Fibroblast of the conjunctiva (primary cell): ENCODE measurements around the gene MICAL1.

Source experiments
- DNase-seq: peaks from one replicate; pipeline ENCODE4 v3.0.0-alpha.2; 2010; ENCODE audit warnings: low read depth

Gene MICAL1

GRCh38 chr6:109455437-109456110 lies at the start of gene MICAL1:
Gene MICAL1 (minus strand): TSS chr6:109455772. CDS start chr6:109454196, 1,576 bp downstream.
- peak; percentile 26 for DNase-seq

DNA sequence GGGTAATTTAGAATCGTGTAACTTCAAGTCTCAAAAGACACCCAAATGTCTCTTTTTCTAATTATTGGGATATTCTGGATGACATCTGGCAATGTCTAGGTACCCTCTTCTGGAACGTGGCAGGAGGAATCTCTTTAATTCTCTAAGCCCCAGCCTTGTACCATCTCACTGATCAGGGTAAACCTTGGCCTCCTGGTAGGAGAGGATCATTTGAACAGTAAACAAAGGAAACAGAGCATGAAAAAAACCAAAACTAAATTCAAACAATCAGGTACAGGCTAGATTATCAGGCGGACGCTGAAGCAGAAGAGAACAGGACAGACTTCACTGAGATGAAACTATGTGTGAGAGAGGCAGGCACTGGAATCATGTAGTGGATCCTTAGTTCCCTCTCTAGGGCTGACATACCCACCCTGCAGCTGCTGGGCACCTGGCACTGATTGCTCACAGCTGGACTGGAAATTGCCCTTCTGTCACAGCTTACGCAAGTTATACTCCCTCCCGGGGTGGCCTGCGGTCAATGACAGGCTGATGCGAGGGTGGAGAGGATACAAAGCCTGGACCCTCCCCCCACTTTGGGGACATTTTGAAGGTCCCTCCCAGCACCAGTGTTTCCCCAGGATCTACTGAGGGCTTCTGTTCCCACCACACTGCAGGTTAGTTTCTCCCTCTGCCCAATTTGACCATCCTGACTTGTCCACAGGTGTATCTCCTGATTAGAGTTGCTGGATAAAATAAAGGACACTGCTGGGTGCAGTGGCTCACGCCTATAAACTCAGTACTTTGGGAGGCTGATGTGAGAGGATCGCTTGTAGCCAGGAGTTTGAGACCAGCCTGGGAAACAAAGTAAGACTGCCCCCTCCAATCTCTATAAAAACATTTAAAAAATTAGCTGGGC lies 48.0 kb upstream of the MICAL1 start:
- no peak for DNase-seq

DNA sequence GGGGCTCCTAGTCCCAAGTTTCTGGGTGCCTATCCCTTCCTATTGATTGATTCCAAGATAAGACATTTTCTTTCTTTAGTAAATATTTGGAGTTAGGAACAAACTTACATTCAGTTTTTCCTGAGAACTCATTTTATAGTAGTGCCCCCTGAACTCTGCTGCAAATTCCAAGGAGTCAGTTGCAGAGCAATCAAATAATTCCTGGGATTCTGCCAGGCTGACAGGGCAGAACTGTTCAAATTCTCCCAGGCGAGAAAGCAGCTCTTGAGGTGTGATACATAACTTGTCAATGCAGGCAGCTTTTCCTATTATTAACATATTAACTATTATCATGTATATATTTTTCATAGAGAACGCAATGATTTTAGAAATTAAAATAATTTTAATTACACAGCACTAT lies 43.4 kb upstream of the MICAL1 start:
- no peak for DNase-seq

DNA sequence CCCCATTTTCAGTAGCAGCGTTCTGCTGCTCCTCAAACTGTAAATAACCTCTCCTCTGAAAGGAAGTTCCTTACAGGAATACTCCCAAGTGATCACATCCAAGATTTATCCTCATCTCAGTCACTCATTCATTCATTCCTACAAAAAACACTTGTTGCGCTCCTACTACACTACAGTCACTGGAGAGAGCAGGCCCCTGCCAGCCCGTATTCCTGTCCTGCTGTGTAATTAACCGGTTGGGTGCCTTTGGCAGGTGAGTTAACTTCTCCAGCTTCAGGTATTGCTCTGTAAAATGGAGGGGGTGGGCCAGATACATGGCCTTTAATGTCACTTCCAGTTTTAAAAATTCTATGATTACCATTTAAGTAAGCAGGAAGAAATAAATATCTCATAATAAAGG lies 42.5 kb upstream of the MICAL1 start:
- DNase-seq, result no peak

DNA sequence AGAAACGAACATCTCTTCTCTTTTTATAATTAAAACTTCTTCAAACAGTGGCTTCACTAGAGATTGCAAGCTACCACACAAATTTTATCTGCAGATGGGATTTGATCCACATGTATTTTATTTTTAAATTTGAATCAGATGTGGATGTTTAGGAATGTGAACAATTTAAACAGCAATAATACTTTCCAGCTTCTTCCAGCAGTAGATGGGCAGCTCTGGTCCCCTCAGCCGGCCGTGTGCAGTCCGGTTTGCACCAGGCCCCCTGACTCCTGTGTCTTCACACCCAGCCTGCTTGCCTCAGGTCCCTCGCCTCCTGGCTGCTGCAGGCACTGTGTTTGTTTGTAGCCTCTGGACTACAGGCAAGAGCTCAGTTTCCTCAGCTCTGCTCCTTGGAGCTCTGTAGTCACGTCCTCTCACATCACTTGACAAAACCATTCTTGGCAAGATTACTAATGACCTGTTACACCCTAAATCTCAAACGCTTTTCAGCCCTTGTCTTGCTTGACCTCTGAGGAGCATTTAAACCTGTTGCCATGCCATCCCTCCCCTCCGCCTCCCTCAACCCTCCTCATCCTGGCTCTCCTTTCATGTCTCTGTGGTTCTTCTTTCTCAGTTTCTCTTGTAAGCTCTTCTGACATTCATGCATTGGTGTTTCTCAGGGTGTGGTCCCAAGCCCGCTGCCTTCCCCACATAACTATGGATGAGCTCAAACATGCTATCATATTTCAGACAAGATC lies 40.6 kb upstream of the MICAL1 start:
- DNase-seq, result no peak

GRCh38 chr6:109493865-109494264 lies 38.3 kb upstream of the MICAL1 start:
- no peak for DNase-seq

DNA sequence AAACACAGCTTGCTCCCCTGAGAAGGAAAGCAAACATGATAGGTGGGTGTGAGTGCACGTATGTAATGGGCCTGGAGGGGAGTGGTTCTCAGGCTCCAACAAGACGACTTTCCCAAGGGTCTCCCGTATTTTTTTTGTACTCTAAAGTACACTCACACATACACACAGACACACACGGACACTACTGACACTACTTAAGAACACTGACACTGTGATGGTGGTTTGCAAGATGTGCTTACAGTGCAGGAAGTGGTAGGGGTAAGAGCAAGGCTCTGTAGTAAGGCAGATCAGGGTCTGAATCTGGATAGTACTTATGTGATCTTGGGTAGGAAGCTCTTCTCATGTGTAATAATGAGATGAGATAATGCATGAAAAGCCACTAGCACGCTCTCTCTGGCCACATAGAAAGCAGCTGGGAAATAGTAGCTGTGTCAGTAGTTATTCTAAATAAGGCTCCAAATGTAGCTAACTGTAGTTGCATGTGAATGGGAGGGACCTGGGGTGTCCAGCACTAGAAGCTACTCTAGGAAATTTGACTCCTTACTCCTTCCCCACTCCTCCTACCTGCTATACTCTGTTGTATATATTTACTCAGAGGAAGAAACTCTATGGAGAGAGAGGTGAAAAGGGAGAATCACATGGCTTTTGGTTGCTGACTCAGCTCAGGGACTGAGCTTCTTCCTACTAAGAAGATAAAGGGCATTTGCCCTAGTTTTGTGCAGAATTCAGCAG lies 35.8 kb upstream of the MICAL1 start:
- no peak for DNase-seq

GRCh38 chr6:109490713-109491112 lies 35.1 kb upstream of the MICAL1 start:
- DNase-seq, result no peak

- no peak for DNase-seq
These were observed 32.4 kb upstream of the MICAL1 start for GRCh38 chr6:109488001-109488400.

DNA sequence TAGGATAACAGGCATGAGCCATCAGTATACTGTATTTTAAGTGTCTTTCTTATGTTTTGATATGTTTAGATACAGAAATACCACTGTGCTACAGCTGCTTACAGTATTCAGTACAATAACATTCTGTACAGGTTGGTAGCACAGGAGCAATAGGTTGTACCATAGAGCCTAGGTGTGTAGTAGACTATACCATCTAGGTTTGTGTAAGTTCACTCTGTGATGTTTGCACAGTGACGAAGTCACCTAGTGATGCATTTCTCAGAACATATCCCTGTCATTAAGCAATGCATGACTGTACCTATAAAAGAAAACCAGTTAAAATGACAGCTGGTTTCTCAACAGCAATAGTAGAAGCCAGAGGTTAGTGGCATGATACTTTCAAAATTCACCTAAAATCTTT lies 30.5 kb upstream of the MICAL1 start:
- DNase-seq, result no peak

GRCh38 chr6:109485266-109485935 lies 29.8 kb upstream of the MICAL1 start:
- no peak for DNase-seq

DNA sequence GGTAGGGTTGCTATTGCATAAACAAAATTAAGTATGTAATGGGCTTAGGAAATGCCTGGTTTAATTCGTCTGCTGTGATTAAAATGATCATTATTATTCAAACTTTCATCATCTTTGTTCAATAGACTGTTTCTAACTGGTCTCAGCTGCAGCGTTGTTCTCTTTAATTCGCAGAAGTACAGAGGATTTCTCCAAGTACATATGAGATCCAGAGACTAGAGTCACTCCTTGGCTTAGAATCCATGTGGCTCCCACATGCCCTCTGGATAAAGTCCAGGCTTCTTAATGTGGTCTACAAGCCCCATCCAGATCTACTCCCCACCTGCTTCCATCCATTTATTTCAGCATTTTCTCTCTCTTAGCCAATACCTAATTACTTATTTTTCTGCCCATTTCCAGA lies 28.6 kb upstream of the MICAL1 start:
- no peak for DNase-seq

DNA sequence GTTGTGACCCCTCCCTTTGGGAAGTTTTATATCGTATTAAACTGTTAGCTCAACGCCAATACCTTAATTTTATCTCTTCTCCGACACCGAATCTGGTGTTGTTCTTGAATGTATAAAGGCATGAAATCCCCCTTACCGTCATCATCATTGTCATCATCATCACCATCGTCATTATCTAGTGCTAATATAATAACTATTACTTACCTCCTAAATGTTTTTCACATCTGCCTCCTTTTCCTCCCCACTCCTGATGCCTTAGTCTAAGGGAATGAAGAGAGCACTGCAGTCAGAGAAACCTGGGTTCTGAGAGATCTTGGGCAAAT lies 28.1 kb upstream of the MICAL1 start:
- no peak for DNase-seq

GRCh38 chr6:109482905-109483734 lies 27.5 kb upstream of the MICAL1 start, which contains the start of gene ZBTB24:
Gene ZBTB24 (minus strand): TSS chr6:109483219. CDS start chr6:109482026, 1,193 bp downstream.
- peak; percentile 67 for DNase-seq

GRCh38 chr6:109480993-109481480 lies 25.5 kb upstream of the MICAL1 start:
- no peak for DNase-seq

GRCh38 chr6:109478841-109479624 lies 23.5 kb upstream of the MICAL1 start:
- DNase-seq, result no peak

DNA sequence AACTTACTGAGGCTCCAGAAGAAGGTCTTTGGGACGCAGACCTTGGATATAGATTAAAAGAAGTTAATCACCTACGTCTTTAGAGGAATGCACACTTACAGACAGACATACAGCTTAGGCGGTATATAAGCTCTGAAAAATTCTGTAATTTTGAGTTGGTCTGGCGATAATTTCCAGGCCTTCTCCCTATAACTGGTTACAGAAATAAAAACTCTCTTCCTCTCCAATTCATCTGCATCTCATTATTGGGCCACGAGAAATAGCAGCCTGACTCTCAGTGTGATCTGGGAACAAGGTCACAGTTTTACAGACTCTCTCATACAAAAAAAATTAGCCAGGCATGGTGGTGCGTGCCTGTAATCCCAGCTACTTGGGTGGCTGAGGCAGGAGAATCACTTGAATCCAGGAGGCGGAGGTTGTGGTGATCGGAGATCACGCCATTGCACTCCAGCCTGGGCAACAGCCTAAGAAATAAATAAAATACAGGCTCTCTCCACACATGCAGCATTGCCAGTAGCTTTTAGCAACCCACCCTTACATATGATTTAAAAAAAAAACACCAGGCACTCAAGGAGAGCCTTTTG lies 22.7 kb upstream of the MICAL1 start:
- no peak for DNase-seq

GRCh38 chr6:109477725-109478124 lies 22.2 kb upstream of the MICAL1 start:
- DNase-seq, result no peak

- no peak for DNase-seq
These were observed 21.6 kb upstream of the MICAL1 start for GRCh38 chr6:109477184-109477583.
